Stimulated activated CD8-positive, alpha-beta memory T cell treated with anti-CD3 and anti-CD28 coated beads, Interleukin-12 subunit alpha, Interleukin-12 subunit beta, amount 100 ng/mL, for 24 hours (primary cell): Measurements from ENCODE around the gene UFC1.

Experiments used
- DNase-seq: peaks from one replicate; pipeline ENCODE4 v3.0.0-alpha.2; 2020; ENCODE audit errors: extremely low read depth

Gene UFC1

GRCh38 chr1:161133220-161133740 is 20.5 kb upstream of the UFC1 start:
- no peak for DNase-seq

- no peak for DNase-seq
These were observed 15.9 kb upstream of the UFC1 start for GRCh38 chr1:161137881-161138280.

- no peak for DNase-seq
These were observed 15.3 kb upstream of the UFC1 start for GRCh38 chr1:161138431-161138830.

GRCh38 chr1:161139766-161140165 is 14.0 kb upstream of the UFC1 start:
- DNase-seq = no peak

GRCh38 chr1:161140755-161141400 is 12.9 kb upstream of the UFC1 start:
- DNase-seq = no peak

- no peak for DNase-seq
These were observed 7.9 kb upstream of the UFC1 start for GRCh38 chr1:161145832-161146231.

GRCh38 chr1:161153176-161153575 is 602 bp upstream of the UFC1 start:
- no peak for DNase-seq

GRCh38 chr1:161157867-161158266 is 4.1 kb downstream of the UFC1 start:
- no peak for DNase-seq

GRCh38 chr1:161158316-161159010 is 4.7 kb downstream of the UFC1 start:
- no peak for DNase-seq

GRCh38 chr1:161159087-161159912 is 5.5 kb downstream of the UFC1 start, which contains the start of gene USP21:
Gene USP21, plus strand, starts transcription at chr1:161159500. Its CDS starts 1,141 bp downstream, at chr1:161160641.
- peak; percentile 83 for DNase-seq

- DNase-seq = no peak
These were observed 6.1 kb downstream of the UFC1 start for GRCh38 chr1:161159913-161160243.

- no peak for DNase-seq
These were observed 6.9 kb downstream of the UFC1 start for GRCh38 chr1:161160671-161161145.

- no peak for DNase-seq
These were observed 7.9 kb downstream of the UFC1 start for GRCh38 chr1:161161652-161162051.

- no peak for DNase-seq
These were observed 8.3 kb downstream of the UFC1 start for GRCh38 chr1:161162052-161162451.

- no peak for DNase-seq
These were observed 9.0 kb downstream of the UFC1 start for GRCh38 chr1:161162806-161163205.

GRCh38 chr1:161163793-161164192 is 10.0 kb downstream of the UFC1 start:
- DNase-seq = no peak

GRCh38 chr1:161164901-161165610 is 11.3 kb downstream of the UFC1 start:
- DNase-seq = no peak

GRCh38 chr1:161165742-161166668 is 12.2 kb downstream of the UFC1 start, which contains the start of gene PPOX:
Gene PPOX, plus strand, starts transcription at chr1:161166426. Its CDS starts 422 bp downstream, at chr1:161166848.
- DNase-seq = peak; percentile 76

- DNase-seq = no peak
These were observed 13.1 kb downstream of the UFC1 start for GRCh38 chr1:161166669-161167548.
